Stomach smooth muscle (tissue), 2 donors: ENCODE measurements around the gene TREML1.

ENCODE experiments used
- H3K27ac ChIP-seq: one replicate; pipeline ENCODE4 v1.7.0; 2013; ENCODE audit warnings: mild to moderate bottlenecking, low read length, inconsistent platforms
- H3K27me3 ChIP-seq, 2 donors: one replicate each; pipeline ENCODE4 v1.7.0; 2013; ENCODE audit warnings: low read length in 2 of 2; ENCODE audit not compliant: insufficient read depth in 2 of 2, control insufficient read depth in 1 of 2
- H3K36me3 ChIP-seq, 2 donors: one replicate each; pipeline ENCODE4 v1.7.0; 2013; ENCODE audit warnings: low read length in 2 of 2; ENCODE audit not compliant: control insufficient read depth in 2 of 2, insufficient read depth in 2 of 2
- H3K4me1 ChIP-seq: one replicate; pipeline ENCODE4 v1.7.0; 2013; ENCODE audit warnings: low read length; ENCODE audit not compliant: control insufficient read depth, insufficient read depth
- H3K4me3 ChIP-seq, 2 donors: one replicate each; pipeline ENCODE4 v1.7.0; 2013; ENCODE audit warnings: low read length in 2 of 2
- H3K9ac ChIP-seq, 2 donors: one replicate each; pipeline ENCODE4 v1.7.0; 2013; ENCODE audit warnings: low read length in 2 of 2, mild to moderate bottlenecking in 1 of 2
- H3K9me3 ChIP-seq, 2 donors: one replicate each; pipeline ENCODE4 v1.7.0; 2013; ENCODE audit warnings: low read length in 2 of 2; ENCODE audit not compliant: control insufficient read depth in 2 of 2
- donor health status: healthy.
- donor health status: Pancreatic carcinoma.

TREML1 gene, protein sequence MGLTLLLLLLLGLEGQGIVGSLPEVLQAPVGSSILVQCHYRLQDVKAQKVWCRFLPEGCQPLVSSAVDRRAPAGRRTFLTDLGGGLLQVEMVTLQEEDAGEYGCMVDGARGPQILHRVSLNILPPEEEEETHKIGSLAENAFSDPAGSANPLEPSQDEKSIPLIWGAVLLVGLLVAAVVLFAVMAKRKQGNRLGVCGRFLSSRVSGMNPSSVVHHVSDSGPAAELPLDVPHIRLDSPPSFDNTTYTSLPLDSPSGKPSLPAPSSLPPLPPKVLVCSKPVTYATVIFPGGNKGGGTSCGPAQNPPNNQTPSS

DNA sequence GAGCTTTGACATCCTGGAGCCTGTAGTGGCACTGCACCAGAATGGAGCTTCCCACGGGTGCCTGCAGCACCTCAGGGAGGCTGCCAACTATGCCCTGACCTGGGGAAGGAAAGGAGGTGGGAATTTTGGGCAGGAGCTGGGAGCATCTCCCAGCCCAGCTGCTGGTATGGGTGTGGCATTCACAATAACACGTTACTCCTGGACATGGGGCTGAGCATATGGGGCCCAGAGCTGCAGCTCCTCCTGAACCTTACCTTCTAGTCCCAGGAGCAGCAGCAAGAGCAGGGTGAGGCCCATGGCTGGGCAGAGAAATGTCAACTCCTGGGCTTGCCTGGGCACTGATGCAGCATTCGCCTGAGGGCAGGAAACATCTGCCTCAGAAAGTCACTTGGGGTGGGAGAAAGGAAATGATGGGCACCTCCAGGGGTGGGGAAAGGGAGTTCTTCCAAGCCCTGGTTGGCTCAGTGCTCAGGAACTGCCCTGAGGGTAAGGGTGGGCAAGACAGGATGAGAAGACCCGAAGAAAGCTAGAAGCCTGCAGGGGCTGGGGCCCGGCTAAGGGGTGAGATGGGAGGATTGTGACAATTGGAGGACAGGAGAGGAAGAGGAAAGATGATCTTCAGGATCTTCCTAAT, at the start of gene TREML1:
TSS of gene TREML1 (minus strand) at position 356 of the 634 bp plus-strand sequence. CDS start at position 297, 59 bp downstream.
- Histone ChIP-seq H3K4me1 (no peaks in the 10 kb centered on the region), H3K27ac (no peak within 1 kb of the TSS), H3K36me3 (no peaks in the 10 kb centered on the region), H3K9ac (no peak within 1 kb of the TSS), H3K9me3 (no peaks in the 10 kb centered on the region), H3K27me3 (peaks cover 0 to 2% of the 10 kb centered on the region in 2 donors), H3K4me3 (no peak within 1 kb of the TSS)

GRCh38 chr6:41201764-41202173, 47.6 kb upstream of the TREML1 start:
- Histone ChIP-seq H3K27me3 (peaks cover 0 to 2% of the 10 kb centered on the region in 2 donors), H3K4me1 (no peaks in the 10 kb centered on the region), H3K9me3 (no peaks in the 10 kb centered on the region), H3K4me3 (no peak overlapping the region), H3K36me3 (no peaks in the 10 kb centered on the region), H3K9ac (no peak overlapping the region), H3K27ac (no peak overlapping the region)

GRCh38 chr6:41200901-41201763, 47.0 kb upstream of the TREML1 start, which contains the start of gene TREML2:
Gene TREML2, minus strand, starts transcription at chr6:41201149. Its CDS starts 141 bp downstream, at chr6:41201008.
- H3K4me3 ChIP-seq, result no peak within 1 kb of the TSS
- H3K4me1 ChIP-seq, result no peaks in the 10 kb centered on the region
- no peak within 1 kb of the TSS for H3K27ac ChIP-seq
- H3K9ac ChIP-seq, result no peak within 1 kb of the TSS
- H3K9me3 ChIP-seq, result no peaks in the 10 kb centered on the region
- no peaks in the 10 kb centered on the region for H3K36me3 ChIP-seq
- H3K27me3 ChIP-seq, result peaks cover 0 to 2% of the 10 kb centered on the region in 2 donors

DNA sequence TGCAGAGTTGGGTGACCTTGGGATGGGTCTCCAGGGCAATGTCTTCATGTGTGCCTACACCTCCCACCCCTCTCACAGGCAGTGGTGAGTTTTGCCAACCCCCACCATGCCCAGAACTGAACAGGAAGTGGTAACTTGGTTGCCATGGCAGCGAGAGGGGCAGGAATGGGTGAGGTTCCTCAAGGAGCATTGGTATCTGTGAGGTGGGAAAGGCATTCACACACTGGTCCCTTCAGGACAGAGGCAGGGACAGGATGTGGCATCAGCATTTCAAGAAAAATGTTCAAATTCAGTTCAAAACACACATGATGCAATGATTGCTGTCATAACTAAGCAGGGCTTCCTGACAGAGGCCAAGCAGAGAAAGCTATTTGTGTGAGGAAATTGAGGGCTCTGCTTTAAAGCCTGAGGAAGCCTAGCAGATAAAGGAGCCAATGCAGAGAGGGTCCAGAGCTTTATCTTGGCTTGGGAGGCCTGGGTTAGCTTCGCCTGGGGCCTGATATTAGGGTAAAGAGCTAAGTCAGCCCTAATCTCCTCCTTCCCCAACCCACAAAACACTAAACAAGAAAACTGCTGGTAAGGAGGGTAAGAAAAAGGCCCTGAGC, 46.3 kb upstream of the TREML1 start:
- H3K4me3 ChIP-seq, result no peak overlapping the region
- H3K36me3 ChIP-seq, result no peaks in the 10 kb centered on the region
- no peak overlapping the region for H3K9ac ChIP-seq
- H3K4me1 ChIP-seq, result no peaks in the 10 kb centered on the region
- no peak overlapping the region for H3K27ac ChIP-seq
- peaks cover 0 to 6% of the 10 kb centered on the region in 2 donors for H3K27me3 ChIP-seq
- no peaks in the 10 kb centered on the region for H3K9me3 ChIP-seq

DNA sequence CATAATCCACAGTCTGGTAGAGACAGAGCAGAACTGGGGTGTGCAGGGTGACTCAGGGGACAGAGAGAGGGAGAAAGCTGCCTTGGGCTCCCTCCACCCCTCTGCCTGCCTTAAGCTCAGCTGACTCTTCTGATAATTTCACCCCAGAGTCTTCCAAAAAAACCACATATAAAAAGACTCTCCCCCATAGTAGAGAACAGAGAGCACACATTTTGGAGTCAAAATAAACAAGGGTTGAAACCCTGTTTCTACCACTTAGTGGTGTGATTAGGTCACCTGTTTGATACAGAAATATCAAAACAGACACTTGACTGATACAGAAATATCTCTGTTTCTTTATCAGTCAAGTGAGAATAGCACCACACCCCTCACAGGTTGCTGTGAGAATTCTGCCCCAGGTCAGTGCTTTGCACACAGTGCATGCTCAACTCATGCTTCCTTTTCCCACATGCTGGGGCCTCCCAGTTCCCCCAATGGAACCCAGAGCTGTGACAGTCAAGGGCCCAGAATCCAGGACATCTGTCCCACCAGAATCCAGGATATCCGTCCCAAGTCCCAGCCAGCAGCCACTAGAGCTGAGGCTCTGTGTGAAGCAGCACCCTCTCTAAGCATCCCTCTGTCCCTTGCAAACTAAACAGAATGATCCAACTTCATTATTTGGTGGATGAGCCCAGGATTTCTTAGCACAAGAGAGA, 45.6 kb upstream of the TREML1 start:
- peaks cover 0 to 11% of the 10 kb centered on the region in 2 donors for H3K27me3 ChIP-seq
- no peak overlapping the region for H3K4me3 ChIP-seq
- no peak overlapping the region for H3K27ac ChIP-seq
- H3K9me3 ChIP-seq, result no peaks in the 10 kb centered on the region
- no peak overlapping the region for H3K9ac ChIP-seq
- no peaks in the 10 kb centered on the region for H3K4me1 ChIP-seq
- no peaks in the 10 kb centered on the region for H3K36me3 ChIP-seq

GRCh38 chr6:41197234-41197633, 43.1 kb upstream of the TREML1 start:
- Histone ChIP-seq H3K27ac (no peak overlapping the region), H3K27me3 (peaks cover 0 to 19% of the 10 kb centered on the region in 2 donors)

GRCh38 chr6:41194386-41194785, 40.2 kb upstream of the TREML1 start:
- H3K4me1 ChIP-seq, result no peaks in the 10 kb centered on the region
- H3K27ac ChIP-seq, result no peak overlapping the region
- peaks cover 6 to 8% of the 10 kb centered on the region in 2 donors for H3K9me3 ChIP-seq
- H3K9ac ChIP-seq, result no peak overlapping the region
- H3K36me3 ChIP-seq, result no peaks in the 10 kb centered on the region
- H3K4me3 ChIP-seq, result no peak overlapping the region
- peaks cover 0 to 23% of the 10 kb centered on the region in 2 donors for H3K27me3 ChIP-seq

More at GRCh38 chr6:41197234-41197633, 43.1 kb upstream of the TREML1 start:
- H3K36me3 ChIP-seq, result no peaks in the 10 kb centered on the region
- no peaks in the 10 kb centered on the region for H3K9me3 ChIP-seq
- H3K9ac ChIP-seq, result no peak overlapping the region
- H3K4me3 ChIP-seq, result no peak overlapping the region
- no peaks in the 10 kb centered on the region for H3K4me1 ChIP-seq

DNA sequence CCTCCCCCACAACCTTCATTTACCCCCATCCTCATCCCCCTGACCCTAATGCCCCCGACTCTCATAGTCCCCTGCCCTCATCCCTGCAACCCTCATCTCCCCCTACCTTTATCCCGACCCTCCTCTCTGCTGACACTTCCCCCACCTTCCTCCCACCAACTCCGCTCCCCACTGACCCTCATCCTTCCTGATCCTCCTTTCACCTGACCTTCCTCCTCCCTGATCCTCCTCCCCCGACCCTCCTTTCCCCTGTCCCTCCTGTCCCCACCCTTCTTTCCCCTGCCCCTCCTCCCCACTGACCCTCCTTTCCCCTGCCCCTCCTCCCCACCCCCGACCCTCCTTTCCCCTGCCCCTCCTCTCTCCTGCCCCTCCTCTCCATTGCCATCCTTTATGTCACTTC, 39.7 kb upstream of the TREML1 start:
- Histone ChIP-seq H3K4me1 (no peaks in the 10 kb centered on the region), H3K9me3 (peaks cover 8% of the 10 kb centered on the region in 2 donors), H3K27ac (no peak overlapping the region), H3K36me3 (no peaks in the 10 kb centered on the region), H3K27me3 (peaks cover 0 to 23% of the 10 kb centered on the region in 2 donors), H3K9ac (no peak overlapping the region), H3K4me3 (no peak overlapping the region)

DNA sequence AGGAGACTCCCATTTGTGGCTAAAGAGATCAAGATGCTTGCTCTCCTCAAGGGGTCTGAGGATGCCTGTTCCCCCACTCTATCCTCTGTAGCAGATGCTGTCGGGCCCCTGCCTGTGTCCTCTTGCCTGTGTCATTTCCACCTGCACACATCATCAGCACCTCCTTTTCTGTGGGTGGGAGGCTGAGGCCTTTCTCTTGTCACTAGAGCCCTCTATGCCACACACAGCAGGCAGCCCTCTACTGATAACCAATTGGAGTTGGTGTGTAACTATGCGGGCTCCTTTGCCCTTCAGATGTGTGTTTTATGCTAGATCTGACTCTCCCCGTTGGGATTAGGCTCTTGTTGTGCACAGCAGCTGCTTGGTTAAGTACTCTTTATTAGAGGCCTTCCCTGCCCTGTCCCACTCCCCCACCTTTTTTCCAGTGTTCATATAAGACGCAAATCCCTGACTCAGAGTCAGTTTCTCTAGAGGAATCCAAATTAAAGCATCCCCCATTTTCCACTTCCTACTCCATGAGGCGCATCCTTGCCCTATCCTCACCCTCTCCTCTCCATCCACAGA, 39.1 kb upstream of the TREML1 start:
- no peaks in the 10 kb centered on the region for H3K36me3 ChIP-seq
- peaks cover 0 to 25% of the 10 kb centered on the region in 2 donors for H3K27me3 ChIP-seq
- H3K9me3 ChIP-seq, result peaks cover 8% of the 10 kb centered on the region in 2 donors

More for the DNA sequence above, 39.1 kb upstream of the TREML1 start:
- H3K4me1 ChIP-seq, result no peaks in the 10 kb centered on the region
- H3K9ac ChIP-seq, result no peak overlapping the region
- H3K27ac ChIP-seq, result no peak overlapping the region
- no peak overlapping the region for H3K4me3 ChIP-seq
